HG02870 (cell line): ENCODE data around the gene BASP1.
"Not testable (repeated sequence)": the region's sequence is repeated elsewhere in the genome, so short reads cannot be mapped to it uniquely, and the experiment has no call there.

Experiments
- ATAC-seq: cut with Tn5 transposase; IDR thresholded peaks from one replicate; pipeline ENCODE4 v1.9.1; 2021; ENCODE audit warnings: mild to moderate bottlenecking, moderate library complexity; ENCODE audit not compliant: unreplicated experiment

BASP1 gene

DNA sequence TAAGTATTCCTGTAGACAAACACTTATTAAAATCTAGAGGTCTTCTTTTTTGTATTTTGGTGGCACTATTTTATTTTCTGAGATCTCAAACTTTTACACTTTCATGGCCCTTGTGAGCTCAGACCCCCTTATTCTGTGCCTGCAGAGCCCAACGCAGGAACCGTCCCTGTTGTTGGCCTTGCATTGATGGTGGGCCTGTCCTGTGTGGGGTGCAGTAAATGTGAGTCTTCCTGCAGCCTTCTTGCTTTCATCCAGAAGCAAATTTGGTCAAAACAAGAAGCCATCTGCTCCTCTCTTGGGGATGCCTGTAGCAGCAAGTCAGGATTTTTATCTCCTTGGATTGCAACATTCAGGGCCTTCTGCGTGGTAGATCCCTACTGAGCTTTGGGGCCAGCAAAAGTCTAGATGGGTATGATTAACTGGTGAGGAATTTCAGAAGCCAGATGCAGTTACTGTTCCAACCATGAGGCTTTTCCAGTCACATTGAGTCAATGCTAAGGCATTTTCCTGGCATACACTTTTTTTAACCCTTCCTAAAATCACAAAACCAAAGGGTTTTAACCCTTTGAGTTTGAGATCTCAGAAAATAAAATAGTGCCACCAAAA, 31.7 kb downstream of the BASP1 start:
- no peak for ATAC-seq

DNA sequence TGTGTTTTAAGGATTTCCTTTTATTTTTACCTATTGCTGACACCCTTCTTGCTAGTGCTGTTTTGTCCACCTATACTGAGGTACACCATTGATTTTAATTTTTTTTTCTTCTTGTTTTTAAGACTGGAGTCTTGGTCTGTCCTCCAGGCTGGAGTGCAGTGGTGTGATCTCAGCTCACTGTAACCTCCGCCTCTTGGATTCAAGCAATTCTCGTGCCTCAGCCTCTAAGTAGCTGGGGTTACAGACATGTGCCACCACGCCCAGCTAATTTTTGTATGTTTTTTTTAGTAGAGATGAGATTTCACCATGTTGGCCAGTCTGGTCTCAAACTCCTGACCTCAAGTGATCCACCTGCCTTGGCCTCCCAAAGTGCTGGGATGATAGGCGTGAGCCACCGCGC, 32.4 kb downstream of the BASP1 start:
- ATAC-seq, result not testable (repeated sequence)

DNA sequence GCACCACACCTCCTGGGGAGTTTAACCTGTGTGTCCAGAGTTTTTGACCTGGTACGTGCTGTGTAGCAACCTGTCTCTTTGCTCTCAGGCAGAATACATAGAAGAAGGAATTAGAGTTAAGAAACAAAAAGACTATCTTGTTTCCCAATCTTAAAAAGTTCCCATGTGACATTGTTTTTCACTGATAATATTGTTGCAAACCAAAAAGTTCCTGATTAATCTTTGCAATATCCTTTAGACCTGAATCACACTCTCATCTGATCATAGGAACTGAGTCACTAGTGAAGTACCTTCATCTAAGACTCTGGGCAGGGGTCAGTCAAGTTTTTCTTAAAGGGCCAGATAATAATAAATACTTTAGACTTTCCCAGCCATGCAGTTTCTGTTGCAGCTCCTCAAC, 35.1 kb downstream of the BASP1 start:
- no peak for ATAC-seq

DNA sequence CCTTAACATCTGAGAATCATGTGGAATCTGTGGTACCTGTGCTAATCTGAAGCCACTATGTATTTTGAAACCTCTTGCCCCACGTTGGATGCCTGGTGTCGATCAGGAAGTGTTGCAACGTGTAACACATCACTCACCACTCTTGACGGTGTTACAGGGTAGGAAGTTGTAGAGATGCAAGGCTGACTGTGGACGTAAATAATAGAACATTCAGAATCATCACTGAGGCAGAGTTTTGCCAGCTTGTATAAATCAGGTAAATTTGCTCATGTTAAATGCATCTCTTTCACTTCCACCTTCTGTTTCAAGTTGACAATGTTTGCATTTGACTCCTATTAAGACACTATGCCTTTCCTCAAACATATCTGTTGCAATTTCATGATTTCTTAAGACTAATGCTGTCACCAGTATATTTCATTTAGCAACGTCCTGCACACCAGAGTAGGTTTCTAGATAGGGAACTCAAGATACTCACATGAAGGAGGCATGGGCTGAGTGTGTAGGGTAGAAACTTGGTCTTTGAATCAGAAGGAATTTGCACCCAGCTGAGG, 38.1 kb downstream of the BASP1 start:
- peak; percentile 38 for ATAC-seq

DNA sequence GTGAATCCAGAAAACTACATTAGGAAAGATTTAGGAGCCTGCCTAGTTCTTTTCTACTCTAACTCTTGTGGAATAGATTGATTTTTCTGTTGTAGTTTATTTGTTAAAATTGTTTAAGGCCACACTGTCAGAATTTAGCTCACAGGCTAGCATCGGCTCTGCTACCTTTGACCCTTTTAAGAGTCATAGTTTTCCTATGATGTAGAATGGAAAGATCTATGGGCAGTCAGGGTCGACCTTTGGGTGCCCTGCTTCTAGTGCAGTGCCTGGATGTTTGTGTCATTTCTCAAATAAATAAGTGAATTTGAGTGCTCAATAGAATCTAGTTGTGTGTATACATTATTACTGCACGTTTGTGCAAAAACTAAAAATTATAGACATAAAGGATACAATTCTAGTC, 38.7 kb downstream of the BASP1 start:
- ATAC-seq, result no peak

DNA sequence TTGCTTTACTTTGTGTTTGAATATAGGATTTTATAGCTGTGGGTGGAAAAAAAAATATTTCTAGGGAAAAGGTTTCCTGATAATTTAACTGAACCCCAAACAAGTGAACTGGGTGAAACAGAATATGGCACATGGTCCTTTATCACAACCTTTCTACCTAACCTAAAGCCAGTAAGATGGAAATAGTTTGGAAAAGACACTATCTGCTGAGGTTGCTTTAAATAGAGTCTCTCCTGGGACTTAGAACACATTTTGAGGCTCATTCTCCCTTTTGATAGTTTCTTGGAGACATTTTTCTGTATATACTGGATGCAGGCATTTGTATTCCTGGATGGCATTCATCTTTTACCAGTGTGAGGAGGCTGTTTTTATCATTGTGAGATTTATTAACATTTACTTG, 39.4 kb downstream of the BASP1 start:
- no peak for ATAC-seq

DNA sequence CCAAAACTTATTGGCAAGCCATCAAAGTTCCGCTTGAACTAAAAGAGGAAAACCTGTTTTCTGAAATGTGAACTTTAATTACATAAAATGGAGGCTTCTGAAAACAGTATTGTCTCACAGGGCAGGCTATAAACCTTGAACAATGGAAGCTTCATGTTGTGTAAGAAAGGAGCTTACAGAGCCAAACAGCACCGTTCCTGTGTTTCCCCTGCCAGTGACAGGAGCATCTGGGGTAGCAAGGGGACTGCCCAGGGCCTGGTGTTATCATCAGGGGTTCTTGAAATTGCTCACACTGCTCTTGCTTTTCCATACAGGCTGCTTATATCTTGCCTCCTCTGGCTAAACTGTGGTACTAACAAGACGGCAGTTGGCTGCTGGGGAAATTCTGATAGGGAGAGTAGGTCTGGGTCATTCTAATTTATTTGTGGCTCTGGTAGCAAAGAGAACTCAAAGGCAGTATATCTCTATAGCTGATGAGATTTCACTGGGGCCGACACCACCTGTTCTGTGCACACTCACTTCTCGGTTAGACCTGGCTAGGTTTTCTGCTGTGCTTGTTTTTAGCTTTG, 40.4 kb downstream of the BASP1 start:
- ATAC-seq, result peak; percentile 75

DNA sequence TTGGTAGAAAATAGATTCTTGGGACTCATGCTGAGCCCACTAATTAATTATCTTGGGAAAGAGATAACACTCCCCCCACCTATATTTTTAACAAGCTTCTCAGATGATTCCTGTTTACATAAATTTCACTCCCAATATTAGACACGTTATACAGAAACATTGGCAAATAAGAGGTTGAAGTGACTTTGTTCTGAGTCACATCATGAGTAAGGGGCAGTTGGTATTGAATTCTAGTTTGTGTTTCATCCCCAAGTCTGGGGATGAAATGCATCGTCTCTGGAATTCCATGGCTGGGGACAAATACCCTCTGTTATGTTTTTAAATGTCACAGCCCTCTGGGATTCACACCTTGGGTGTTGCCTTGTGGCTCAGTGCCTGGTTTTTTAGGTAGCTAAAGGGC, 41.0 kb downstream of the BASP1 start:
- ATAC-seq, result no peak

DNA sequence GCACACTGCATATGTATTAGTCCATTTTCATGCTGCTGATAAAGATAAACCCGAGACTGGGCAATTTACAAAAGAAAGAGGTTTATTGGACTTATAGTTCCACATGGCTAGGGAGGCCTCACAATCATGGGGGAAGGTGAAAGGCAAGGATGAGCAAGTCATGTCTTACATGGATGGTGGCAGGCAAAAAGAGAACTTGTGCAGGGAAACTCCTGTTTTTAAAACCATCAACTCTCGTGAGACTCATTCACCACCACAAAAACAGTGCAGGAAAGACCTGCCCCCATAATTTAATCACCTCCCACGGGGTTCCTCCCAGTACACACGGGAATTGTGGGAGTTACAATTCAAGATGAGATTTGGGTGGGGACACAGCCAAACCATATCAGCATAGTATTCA, 41.6 kb downstream of the BASP1 start:
- ATAC-seq, result not testable (repeated sequence)

DNA sequence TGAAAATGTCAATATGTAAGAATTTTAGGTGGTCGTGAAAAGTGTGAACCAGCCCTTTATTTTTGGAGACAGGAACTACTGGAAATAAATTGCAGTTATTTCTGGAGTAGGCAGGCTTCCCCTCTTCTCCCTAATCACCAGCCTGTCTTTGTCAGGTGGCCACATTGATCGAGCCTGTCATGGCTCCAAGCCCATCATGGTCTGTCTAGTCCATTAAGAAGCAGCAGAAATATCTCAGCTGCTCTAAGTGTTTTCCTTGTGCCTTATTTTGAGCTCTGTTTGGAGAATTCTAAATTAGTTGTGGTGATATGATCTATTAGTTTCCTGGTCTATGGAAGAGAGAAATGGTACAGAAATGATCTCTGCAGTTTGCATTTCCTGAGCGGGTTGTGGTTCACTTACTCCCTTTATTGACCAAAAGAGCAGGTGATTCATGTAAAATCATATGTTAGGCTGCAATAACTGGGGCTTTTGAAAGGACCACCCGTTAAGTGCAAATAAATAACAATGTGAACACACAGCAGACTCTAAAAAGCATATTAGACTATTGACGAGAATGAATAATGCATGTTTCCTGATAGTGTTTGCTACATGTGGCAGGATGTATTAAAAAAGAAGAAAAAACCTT, 42.3 kb downstream of the BASP1 start:
- ATAC-seq, result no peak

DNA sequence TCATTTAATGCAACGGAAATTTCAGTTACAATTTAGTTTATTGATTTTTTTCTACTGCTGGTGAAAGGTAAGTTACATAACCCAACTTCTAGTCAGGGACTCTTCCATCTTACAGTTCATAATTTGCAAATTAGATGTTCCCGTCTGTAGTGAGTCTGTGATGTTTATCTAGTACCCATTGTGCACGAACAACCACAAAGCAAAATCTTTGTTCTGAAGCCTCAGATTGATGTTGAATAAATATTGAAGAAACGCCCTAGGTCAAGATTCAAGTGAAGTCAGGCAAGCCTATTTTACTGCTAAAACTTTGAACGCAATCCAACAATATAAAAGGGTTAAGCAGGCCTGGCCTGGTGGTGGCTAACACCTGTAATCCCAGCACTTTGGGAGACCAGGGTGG, 43.1 kb downstream of the BASP1 start:
- ATAC-seq, result no peak

DNA sequence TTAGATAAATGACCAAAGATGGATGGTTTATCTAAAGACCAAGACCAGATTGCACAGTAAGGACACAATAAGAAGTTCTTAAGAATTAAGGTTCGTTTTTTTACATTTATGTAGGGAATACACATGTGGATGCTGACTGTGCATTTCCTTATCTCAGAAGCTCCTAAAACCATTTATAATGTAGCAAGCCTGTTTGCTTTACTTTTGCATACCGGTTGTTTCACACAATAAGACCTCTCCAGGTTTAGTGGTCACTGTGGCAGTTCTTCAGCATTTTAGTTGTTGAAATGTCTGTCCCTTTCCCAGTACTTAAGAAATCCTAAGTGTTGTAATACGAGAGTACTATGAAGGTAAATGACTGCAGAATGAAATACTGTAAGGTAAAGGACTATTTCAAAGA, 43.6 kb downstream of the BASP1 start:
- no peak for ATAC-seq

DNA sequence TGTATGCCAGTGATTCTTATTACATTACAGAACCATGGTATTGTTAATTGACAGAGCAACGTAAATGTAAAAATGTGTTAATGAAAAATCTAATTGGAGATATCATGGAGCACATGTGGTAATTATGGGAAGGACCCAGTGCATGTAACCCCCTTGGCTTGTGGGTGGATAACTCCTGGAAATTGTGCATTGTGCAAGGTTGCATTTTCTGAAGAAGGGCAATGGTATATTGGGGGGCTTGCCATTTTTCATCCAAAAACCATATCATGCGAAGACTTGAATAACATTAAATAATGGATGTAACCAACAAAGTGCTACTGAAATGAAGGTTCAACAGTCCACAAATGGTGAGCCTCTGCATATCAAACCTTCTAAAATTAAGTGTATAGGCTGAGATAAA, 47.6 kb downstream of the BASP1 start:
- no peak for ATAC-seq

DNA sequence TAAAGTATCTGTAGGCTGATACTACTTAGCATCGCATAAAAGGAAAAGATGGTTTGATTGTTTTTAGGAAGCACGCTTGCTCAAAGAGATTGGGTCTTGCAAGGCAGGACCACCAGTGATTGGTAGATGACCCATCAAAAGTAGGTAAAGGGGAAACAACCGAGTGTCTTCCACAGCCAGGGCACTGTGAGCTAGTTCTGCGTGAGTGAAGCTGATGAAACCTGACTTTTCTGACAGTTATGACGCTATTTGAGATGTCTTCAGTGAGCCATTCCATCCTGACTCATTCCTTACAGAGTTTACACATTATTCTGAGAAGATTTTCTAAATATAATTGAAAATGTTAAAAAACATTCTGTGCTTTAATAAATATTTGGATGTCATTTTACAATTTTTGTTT, 49.7 kb downstream of the BASP1 start:
- peak; percentile 56 for ATAC-seq

DNA sequence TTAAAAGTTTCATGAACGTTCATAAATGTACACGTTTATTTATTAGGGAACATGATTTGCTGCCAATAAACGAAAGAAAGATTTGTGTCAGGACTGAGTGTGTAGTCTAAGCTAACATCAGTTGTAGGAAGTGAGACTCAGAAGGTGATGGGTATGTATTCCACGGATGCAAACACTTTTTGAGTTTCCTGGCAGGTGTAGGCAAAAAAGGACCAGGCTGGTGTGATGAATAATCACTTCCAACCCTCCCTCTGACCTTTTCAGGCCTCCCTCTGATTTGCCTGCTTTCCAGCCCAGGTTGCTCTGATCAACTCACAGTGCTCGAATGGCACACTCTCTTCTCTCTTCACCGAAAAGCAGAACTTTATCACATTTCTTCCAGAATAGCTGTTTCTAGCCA, 51.8 kb downstream of the BASP1 start:
- peak; percentile 79 for ATAC-seq

DNA sequence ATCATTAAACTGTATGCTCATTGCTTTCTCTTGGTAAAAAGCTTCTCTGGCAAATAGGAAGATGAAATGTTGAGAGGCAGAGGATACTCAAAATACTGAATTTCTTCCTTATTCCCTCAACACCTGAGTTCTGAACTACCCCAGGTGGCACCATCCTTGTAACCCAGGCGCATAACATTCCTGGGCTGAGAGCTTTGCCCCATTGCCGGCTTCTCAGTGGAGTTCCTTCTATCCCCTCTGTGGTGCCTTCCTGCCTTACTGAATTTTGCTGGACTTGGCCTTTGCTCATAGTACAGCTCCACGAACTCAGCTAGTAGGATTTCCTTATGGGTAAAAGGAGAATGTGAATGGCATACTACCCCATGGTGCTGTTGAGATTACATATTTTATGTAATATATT, 54.7 kb downstream of the BASP1 start:
- no peak for ATAC-seq

DNA sequence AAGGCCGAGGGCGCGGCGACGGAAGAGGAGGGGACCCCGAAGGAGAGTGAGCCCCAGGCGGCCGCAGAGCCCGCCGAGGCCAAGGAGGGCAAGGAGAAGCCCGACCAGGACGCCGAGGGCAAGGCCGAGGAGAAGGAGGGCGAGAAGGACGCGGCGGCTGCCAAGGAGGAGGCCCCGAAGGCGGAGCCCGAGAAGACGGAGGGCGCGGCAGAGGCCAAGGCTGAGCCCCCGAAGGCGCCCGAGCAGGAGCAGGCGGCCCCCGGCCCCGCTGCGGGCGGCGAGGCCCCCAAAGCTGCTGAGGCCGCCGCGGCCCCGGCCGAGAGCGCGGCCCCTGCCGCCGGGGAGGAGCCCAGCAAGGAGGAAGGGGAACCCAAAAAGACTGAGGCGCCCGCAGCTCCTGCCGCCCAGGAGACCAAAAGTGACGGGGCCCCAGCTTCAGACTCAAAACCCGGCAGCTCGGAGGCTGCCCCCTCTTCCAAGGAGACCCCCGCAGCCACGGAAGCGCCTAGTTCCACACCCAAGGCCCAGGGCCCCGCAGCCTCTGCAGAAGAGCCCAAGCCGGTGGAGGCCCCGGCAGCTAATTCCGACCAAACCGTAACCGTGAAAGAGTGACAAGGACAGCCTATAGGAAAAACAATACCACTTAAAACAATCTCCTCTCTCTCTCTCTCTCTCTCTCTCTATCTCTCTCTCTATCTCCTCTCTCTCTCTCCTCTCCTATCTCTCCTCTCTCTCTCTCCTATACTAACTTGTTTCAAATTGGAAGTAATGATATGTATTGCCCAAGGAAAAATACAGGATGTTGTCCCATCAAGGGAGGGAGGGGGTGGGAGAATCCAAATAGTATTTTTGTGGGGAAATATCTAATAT, 58.1 kb downstream of the BASP1 start:
- no peak for ATAC-seq

DNA sequence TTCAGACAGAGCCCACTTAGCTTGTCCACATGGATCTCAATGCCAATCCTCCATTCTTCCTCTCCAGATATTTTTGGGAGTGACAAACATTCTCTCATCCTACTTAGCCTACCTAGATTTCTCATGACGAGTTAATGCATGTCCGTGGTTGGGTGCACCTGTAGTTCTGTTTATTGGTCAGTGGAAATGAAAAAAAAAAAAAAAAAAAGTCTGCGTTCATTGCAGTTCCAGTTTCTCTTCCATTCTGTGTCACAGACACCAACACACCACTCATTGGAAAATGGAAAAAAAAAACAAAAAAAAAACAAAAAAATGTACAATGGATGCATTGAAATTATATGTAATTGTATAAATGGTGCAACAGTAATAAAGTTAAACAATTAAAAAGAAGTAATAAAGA, 59.0 kb downstream of the BASP1 start:
- ATAC-seq, result peak; percentile 68

DNA sequence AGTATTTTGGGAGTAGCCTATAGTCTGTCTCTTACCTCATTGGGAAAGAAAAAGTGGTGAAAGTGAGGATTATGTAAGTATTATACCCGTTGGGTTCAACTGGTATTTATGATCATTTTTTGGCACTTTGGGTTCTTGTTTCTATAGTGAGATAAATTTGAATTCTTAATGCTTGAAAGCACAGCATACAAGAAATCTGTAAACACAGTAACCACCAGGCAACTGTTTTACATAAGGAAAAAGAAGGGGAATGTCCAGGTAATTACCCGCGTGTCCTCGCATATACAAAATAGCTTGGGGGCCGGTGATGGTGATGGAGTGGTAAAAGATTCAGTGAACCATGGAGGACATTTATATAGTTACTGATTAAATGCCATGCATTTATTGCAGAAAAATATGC, 60.5 kb downstream of the BASP1 start:
- peak; percentile 37 for ATAC-seq

DNA sequence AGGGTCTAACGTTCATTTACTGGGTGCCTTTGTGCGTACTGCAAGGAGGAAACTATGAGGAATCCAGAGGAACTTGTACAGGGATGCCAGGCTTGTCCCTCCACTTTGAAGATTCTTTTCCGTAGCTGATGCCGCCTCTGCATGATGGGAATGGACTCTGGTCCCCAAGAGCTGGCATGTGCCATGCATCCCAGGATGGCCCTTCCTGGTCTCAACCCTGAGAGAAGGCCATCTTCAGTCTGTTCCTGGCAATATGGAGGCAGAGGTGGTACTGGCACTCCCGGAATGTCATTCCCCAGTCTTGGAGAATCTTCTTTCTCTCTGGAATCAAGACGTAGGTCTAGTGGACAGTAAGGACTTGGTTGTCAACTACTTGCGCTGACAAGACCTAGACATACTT, 61.5 kb downstream of the BASP1 start:
- no peak for ATAC-seq

DNA sequence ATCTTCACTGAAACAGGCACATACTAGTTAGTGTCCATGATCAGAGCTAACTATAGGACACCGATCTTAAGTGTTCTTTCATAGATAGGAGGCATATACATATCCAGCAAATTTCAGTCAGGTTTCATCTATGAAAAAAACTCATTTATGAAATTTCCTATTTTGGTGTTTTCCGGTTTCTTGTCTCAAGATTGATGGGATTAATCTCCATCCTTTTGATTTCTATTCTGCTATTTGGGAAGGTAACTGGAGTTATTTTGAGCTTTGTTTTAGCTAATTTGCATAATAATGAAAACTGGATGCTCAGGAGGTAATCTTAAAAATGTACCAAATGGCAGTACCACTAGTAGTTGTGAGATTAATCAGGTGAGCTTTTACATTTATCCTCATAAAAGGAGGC, 62.1 kb downstream of the BASP1 start:
- ATAC-seq, result no peak
